Measurements from ENCODE around the gene RNF7.

- no peak for TF ChIP-seq CTCF (conservative IDR thresholded peaks at IDR 0.05; ENCODE audit: low read depth, low read length)
- TF ChIP-seq POLR2A (IDR thresholded peaks at IDR 0.05; ENCODE audit: low read depth, low read length), result no peak
- no peak for TF ChIP-seq USF2 (IDR thresholded peaks at IDR 0.05; ENCODE audit: low read depth, low read length)
- TF ChIP-seq RAD21 (IDR thresholded peaks at IDR 0.05; ENCODE audit: low read length), result no peak
- no peak for TF ChIP-seq BHLHE40 (IDR thresholded peaks at IDR 0.05; ENCODE audit: low read depth, low read length)
- TF ChIP-seq ELK1 (IDR thresholded peaks at IDR 0.05; ENCODE audit: borderline replicate concordance, low read depth, low read length), result no peak
- no peak for TF ChIP-seq CEBPB (IDR thresholded peaks at IDR 0.05; ENCODE audit: low read depth, low read length)
Measured at GRCh38 chr3:141764465-141764864, 26.4 kb downstream of the RNF7 start.

Data from IMR-90 (cell line).